OCI-M2 (cell line): ENCODE results near the gene CLINT1.
"Not testable (repeated sequence)": the region's sequence is repeated elsewhere in the genome, so short reads cannot be mapped to it uniquely, and the experiment has no call there.

Experiments used
- DNase-seq: peaks from one replicate; lab custom pipeline; 2025; ENCODE audit not compliant: unreplicated experiment; lab: John Stamatoyannopoulos, UW

CLINT1 gene

DNA sequence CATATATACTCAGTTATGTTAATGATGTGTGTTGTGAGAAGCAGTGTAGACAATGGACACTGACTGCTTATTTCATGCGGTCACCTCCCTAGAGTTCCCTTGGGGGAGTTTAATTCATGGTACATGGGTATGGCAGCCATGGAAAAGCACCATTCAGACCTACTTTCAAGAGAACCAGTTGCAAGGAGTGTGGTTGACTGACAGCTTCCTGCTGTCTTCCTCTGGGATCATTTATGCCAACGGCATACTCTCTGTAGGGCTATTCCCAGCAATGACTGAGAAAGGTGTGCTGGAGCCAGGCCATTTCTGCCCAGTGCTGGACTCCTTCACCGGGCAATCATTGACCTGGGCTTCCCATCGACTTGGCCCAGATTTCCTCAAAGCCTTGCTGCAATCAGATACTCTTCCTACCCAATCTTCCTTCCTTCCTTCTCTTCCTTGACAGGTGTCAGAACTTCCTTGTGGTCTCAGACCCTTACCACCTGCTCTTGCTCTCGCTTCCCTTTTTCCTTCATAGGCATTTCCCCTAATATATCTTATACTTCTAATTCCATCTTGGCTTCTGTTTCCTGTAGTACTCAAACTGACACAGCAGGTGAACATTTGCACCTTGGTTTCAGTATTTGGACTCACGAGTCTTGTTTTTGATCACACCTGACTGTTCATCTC lies 3.4 kb upstream of the CLINT1 start:
- no peak for DNase-seq

DNA sequence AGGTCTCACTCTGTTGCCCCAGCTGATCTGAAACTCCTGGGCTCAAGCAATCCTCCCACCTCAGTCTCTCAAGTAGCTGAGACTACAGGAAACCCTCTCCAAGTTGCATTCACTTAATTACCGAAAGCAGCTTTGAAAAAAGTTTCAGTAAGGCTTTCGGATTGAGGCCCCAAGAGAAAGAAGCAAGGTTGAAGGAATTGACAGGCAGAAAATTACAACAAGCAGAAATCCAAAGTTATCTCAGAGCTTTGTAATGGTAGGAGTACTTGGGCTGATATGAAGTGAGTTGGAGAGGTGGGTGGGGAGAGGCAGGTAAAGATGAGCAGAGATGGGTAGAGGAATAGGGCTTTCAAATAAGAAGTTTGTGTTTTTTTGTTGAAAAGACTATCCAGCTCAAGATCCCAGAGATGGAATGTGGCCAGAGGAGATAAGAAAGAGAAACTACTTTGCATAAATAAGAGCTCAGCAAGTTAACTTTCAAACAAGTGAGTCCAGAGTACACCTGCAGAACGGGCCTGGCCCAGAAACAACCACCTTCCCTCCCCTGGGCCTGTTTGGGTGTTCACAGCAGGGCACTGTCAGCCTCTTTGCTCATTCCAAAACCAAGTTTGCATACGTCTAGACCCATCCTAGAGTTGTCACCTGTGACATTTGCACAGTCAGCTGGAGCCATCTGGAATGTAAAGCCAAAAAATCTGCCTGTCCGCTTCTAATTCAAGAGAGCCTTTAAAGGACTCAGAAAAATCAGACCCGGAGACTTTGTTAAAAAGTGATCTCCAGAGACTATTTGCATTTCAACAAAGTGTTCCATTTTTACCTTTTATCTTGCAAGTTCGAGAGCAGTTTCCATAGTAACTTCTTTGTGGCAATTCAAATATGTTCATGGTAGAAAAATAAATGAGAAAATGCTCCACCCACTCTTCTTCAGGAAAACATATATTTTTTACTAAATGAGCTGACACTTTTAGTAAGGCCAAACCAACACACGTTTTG lies 2.2 kb upstream of the CLINT1 start:
- DNase-seq = no peak

DNA sequence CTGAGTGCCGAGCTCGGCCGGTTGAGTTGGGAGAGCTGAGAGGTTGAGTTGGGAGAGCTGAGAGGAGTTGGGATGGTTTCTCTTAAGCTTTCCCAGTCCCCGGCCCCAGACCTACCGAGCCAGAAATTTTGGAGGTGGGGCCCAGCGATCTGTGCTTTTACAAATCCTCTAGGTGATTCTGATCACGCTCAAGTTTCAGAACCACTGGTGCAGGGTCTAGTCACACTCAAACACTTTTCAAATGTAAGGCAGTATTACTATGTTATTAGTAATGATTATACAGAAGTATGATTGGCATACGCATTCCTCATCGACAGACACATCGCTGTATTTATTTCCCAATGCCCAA lies 256 bp upstream of the CLINT1 start:
- DNase-seq = no peak

DNA sequence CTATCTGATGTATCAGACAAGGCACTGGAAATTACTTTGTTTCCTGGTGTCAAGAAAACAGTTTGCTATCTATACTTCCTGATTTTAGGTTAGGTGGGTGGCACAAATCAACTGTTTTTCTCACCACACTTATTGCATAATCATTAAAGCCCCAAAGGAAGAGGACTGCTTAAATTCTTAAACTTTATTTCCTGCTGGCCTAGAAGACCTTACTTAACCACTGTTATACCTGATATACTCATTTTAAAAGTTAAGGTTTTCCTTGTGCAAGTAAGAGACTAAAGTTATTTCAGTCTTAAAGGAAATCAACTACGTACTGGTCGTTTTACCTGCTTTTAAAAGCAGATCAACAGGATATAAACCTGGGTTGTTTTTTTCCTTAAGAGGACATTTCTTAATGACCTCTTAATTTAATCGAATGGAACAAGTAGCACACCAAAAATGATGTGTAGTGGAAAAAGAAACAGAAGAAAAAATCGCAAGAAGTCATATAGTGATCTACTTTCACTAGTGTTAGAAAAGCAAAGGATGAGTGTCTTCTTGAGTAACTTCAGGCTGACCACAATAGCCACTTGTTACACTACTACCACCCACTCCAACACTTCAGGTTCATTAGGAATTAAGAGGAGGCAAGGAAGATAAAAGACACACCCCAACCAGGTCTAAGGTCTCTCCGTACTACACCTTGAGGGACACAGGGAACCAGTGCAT lies 974 bp downstream of the CLINT1 start:
- no peak for DNase-seq

DNA sequence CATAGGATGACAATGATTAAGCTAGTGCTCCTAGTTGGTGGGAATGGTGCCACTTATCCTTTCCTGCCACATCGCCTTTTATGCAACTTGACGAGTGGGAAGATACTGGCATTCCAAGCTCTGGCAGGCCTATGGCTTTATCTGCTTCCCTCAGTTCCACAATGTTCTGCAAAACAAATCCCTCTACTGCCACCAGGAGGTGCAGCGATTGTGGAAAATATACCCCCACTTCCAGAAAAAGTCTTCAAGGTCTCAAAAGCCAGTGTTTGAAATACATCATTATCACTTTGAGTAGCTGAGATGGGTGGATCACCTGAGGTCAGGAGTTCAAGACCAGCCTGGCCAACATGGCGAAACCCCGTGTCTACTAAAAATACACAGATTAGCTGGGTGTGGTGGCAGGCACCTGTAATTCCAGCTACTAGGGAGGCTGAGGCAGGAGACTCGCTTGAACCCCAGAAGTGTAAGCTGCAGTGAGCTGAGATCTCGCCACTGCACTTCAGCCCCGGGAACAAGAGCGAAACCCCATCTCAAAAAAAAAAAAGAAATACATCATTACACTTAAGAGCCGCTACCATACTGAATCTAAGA lies 3.4 kb downstream of the CLINT1 start:
- no peak for DNase-seq

DNA sequence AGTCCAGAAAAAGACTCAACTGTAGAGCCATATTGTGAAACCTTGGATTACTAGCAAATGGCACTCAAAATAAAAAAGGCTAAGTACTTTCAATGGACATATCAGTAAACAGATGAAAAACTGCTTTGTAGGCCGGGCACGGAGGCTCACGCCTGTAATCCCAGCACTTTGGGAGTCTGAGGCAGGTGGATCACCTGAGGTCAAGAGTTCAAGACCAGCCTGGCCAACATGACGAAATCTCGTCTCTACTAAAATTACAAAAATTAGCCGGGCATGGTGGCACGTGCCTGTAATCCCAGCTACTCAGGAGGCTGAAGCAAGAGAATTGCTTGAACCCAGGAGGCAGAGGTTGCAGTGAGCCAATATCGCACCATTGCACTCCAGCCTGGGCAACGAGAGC lies 5.6 kb downstream of the CLINT1 start:
- DNase-seq = not testable (repeated sequence)

DNA sequence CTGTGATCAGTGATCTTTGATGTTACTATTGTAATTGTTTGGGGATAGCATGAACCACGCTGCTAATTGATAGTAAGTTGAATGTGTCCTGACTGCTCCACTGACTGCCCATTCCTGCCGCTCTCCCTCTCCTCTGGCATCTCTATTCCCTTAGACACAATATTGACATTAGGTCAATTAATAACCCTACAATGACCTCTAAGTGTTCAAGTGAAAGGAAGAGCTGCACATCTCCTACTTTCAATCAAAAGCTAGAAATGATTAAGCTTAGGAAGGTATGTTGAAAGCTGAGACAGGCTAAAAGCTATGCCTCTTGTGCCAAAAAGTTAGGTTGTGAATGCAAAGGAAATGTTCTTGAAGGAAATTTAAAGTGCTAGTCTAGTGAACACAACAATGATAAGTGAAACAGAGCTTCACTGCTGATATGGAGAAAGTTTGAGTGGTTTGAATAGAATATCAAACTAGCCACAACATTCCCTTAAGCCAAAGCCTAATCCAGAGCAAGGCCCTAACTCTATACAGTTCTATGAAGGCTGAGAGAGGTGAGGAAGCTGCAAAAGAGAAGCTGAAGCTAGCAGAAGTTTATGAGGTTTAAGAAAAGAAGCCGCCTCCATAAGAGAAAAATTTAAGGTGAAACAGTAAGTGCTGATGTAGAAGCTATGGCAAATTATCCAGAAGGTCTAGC lies 12.9 kb downstream of the CLINT1 start:
- no peak for DNase-seq

DNA sequence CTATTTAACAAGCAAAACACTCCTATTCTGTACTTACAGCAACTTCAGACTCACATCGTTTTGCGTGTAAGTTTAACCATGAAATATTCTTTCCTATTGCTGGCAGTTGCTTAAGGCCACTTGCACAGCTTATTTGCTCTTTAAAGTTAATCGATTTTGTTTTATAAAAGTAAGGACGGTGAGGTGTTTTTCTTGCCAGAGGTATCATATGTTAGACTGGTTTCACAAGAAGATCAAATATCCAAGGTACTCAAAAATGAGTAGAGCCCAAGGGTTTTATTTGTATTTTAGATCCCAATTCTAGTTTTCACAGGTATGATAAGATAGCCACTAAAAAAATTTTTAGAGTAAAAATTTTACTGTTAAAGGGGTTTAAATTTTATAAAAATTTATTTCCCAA lies 16.2 kb downstream of the CLINT1 start:
- DNase-seq = no peak

DNA sequence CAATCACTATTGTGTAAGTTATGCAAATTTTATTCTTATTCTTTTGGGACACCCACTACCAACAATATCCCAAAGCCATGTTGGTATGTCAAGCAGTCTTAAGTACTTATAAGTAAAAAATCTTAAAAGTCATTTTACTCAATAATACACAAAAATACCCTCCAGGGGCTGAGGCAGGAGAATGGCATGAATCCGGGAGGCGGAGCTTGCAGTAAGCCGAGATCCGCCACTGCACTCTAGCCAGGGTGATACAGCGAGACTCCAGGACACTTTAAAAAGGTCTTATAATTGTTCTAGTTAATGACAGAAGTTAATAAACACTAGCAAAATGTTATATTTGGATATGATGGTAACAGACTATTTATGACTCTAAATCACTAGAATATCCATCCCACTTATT lies 16.8 kb downstream of the CLINT1 start:
- DNase-seq = no peak

DNA sequence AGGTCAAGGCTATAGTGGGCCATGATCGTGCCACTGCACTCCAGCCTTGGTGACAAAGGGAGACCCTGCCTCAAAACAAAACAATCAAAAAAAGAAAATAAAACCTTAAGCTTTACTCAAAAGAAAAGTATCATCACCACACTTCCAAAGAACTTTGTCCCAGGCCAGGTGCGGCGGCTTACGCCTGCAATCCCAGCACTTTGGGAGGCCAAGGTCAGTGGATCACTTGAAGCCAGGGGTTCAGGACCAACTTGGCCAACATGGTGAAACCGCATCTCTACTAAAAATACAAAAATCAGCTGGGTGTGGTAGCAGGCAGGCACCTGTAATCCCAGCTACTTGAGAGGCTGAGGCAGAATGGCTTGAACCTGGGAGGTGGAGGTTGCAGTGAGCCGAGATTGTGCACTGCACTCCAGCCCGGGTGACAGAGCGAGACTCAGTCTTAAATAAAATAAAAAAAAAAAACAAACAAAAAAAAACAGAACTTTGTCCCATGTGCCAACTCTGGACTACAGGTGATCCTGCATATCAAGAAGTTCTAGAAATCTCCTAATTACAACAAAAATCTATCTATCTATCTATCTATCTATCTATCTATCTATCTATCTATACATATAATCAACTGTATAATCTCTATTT lies 19.7 kb downstream of the CLINT1 start:
- no peak for DNase-seq

DNA sequence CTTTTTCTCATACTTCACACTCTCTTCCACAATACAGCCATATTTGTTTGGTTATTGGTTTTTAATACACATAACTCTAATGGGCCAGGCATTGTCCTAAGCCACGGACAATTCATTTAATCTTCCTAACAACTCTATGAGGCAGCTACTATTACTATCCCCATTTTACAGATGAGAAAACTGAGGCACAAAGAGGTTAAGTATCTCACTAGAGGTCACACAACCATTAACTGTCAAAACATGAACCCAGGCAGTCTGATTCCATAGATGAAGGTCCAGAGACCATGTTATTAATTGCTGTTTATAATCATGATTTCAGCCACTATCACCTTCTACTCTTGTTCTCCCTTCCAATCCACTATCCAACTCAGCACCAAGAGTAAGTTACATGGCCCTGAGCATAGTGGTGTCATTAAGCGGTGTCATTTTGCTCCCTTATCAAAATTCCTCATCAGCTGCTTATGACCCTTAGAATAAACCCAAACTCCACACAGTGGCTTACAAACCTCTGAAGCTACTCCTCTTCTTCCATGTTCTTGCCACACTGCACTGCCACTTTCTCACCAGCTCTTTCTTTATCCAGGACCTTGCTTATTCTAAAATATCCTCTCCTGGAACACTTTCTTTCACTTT lies 22.7 kb downstream of the CLINT1 start:
- no peak for DNase-seq

DNA sequence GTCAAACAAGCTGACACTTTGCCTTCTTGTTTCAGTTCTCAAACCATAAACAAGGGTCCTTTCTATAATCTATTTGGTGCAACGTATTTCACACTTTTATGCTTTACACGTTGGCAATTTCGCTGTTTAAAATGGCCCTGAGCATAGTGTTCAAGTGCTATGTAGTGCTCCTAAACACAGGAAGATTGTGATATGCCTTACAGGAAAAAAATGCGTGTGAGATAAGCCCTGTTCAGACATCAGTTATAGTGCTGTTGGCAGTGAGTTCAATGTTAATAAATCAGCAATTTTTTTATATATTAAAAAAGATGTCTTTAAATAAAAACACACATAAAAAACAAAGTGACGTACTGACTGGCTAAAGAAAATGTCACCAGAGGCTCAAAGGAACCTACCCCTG lies 23.9 kb downstream of the CLINT1 start:
- DNase-seq = no peak

DNA sequence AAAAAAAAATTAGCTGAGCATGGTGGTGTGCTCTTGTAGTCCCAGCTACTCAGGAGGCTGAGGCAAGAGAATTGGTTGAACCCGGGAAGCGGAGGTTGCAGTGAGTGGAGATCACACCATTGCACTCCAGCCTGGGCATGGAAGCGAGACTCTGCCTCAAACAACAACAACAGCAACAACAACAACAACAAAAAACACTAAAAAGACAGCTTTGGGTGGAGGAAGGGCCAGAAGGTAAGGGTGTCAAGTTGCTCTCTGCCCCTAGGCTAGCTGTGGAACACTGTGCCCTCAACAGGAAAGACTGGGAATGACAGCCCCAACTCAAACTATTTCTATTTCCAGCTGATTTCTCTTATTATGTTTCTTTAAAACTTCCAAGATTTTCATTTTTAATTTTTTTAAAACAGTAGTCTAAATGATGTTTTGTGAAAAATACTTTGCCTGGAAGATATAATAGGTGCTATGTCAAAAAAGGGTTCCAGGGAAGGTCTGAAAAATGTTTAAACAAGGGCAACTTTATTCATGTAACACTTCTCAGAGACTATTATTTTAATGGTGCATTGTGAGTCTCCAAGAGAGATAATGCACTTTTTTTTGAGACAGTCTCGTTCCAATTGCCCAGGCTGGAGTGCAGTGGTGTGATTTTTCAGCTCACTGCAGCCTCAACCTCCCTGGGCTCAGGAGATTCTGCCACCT lies 29.9 kb downstream of the CLINT1 start:
- no peak for DNase-seq

DNA sequence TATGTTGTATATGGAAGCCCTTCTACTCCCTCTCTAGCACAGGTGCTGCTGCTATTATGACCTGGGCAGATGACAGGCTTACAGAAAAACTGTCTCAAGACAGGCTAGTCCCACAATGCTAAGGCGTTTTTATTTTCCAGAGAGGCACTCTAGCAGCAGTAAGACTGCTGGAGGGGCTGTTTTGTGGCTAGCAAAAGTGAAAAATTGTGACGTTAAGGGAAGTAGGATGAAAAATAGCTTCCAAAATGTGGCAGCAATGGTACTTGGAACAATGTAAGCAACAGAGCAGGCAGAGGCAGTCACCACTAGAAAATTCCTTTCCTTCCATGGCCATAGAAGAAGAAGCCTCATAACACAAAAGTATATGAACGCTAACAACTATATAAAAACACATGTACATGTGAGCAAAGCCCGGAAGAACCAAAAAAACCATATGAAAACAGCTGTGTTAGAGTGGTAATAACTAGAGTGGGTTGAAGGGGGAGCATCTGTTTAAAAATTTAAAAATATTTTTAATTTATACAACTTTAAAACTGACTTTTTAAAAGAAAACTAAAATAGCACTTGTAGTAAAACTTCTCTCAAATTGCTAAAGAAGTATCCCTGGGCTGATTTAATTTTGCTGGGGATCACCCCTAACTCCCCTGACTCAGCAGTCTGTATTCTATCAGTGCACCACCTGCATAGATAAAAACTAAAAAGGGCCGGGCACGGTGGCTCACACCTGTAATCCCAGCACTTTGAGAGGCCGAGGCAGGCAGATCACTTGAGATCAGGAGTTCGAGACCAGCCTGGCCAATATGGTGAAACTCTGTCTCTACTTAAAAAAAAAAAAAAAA lies 30.6 kb downstream of the CLINT1 start:
- DNase-seq = no peak

DNA sequence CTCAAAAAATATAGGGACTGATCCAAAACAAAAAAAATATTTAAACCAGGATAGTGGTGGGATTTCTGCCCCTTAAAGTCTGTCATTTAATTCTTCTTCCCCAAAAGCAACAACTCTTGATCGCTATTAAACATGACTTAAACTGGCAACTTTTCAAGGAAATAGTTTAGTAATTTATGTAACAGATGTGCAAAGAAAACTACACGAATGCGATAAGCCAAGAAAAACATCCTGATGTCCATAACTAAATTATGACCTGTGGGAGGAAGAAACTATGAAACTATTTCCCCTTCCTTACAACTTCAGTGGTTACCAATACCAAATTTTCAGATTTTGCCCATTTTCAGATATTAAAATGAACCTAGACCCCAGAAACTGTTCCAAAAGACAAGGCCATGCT lies 31.5 kb downstream of the CLINT1 start:
- DNase-seq = no peak

DNA sequence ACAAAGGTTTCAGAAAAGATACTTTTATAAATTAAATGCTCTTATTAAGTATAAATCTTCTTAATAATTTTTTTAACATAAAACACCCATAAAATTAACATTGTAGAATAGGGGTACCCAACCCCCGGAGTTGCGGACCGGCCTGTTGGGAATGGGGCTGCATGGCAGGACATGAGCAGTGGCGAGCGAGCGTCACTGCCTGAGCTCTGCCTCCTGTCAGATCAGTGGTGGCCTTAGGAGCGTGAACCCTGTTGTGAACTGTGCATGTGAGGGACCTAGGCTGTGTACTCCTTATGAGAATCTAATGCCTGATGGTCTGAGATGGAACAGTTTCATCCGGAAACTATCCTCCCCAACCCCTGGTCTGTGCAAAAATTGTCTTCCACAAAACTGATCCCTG lies 35.3 kb downstream of the CLINT1 start:
- no peak for DNase-seq

DNA sequence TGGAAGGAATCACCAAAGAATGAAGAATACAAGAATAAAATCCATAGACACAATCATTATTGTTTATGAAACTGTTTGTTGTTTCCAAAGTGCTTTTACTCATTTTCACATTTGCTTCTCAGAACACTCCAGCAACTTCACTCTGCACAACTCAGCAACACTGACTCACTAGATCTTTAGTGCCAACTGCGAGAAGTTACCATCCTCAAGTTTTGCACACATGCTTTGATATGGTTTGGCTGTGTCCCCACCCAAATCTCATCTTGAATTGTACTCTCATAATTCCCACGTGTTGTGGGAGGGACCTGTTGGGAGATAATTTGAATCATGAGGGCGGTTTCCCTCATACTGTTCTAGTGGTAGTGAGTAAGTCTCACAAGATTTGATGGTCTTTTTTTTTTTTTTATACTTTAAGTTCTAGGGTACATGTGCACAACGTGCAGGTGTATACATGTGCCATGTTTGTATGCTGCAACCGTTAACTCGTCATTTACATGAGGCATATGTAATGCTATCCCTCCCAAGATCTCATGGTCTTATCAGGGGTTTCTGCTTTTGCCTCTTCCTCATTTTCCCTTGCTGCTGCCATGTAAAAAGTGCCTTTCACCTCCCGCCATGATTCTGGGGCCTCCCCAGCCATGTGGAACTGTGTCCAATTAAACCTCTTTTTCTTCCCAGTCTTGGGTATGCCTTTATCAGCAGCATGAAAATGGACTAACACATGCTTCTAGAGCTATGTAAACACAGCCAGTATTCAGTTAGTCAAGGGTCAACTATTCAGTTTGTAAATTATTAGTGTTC lies 36.9 kb downstream of the CLINT1 start:
- DNase-seq = no peak

DNA sequence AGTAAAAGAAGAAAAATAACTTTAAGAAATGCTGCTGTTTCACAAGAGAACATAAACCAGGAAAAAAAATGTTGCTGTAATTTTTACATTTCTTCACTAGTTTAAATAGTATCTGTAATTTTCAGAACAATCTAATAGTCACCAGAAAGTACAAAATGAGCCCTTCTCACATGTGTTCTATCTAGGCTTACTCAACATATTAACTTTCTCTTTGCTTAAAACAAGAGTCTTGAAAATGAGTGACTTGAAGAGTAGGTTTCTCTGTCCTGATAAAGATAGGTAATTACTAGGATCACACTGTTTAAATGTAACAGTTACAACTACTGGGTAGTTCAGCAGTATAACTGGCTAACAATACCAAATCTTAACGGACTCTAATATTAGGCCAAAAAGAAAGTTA lies 37.5 kb downstream of the CLINT1 start:
- no peak for DNase-seq
